B cell (primary cell): ENCODE measurements around the gene USP20.

ENCODE experiments used
- CTCF ChIP-seq: fragments of 200-600 bp; IDR thresholded peaks from one replicate; pipeline ENCODE4 v1.8.0; 2022; ENCODE audit warnings: antibody characterized with exemption, mild to moderate bottlenecking
- EZH2 ChIP-seq: IDR thresholded peaks from 2 replicates; pipeline ENCODE4 v1.6.1; 2012; ENCODE audit warnings: borderline replicate concordance, low read depth, mild to moderate bottlenecking, moderate library complexity, low read length; ENCODE audit not compliant: insufficient read depth, poor library complexity, severe bottlenecking

- TF ChIP-seq CTCF = no peak
- TF ChIP-seq EZH2 = no peak
Observed at GRCh38 chr9:129849901-129850300, 14.6 kb downstream of the USP20 start.
